Left lung (tissue), 10 donors: ENCODE results near the gene FREM1. TPM values are rescaled to one million over a fixed set of nuclear protein-coding genes. Genes with fewer than 3 reads are reported as not detected.

Experiments
- ATAC-seq: fragments of 200-7000 bp; cut with Tn5 transposase; one replicate; pipeline ENCODE4 v1.9.1; 2020; ENCODE audit warnings: moderate library complexity
- DNase-seq, 4 donors: peaks; one replicate each; pipeline ENCODE4 v3.0.0-alpha.2; 2013 to 2020
- H3K27ac ChIP-seq, 2 donors: fragments of 200-600 bp; sonication (generic) in 1 of 2; one replicate each; pipeline versions ENCODE4 v1.5.0 to v1.8.0; 2020 to 2021
- H3K27me3 ChIP-seq, 2 donors: fragments of 200-600 bp; sonication (generic) in 1 of 2; one replicate each; pipeline versions ENCODE4 v1.5.0 to v1.8.0; 2020 to 2021
- H3K36me3 ChIP-seq, 2 donors: fragments of 200-600 bp; sonication (generic) in 1 of 2; one replicate each; pipeline versions ENCODE4 v1.5.0 to v1.8.0; 2020 to 2021
- H3K4me1 ChIP-seq, 2 donors: fragments of 200-600 bp; one replicate each; pipeline ENCODE4 v1.8.0; 2021
- H3K4me3 ChIP-seq, 2 donors: fragments of 200-600 bp; sonication (generic) in 1 of 2; one replicate each; pipeline versions ENCODE4 v1.5.0 to v1.8.0; 2020 to 2021; ENCODE audit warnings: mild to moderate bottlenecking in 1 of 2
- H3K9me3 ChIP-seq, 2 donors: fragments of 200-600 bp; sonication (generic) in 1 of 2; one replicate each; pipeline versions ENCODE4 v1.5.0 to v1.8.0; 2020 to 2021
- intact Hi-C, 2 donors: fragments of 100-400 bp; cut with DNase I; formaldehyde crosslinking; loops; one replicate each; pipeline versions ENCODE4 v1.11.2 to v1.14.2; 2022
- polyA plus RNA-seq, 6 donors: library from polyadenylated mRNA; unstranded; fragments of 120-200 nt; gene quantifications; one replicate each; pipeline ENCODE4 v1.2.1, GENCODE V29; 2013; ENCODE audit not compliant: insufficient read length in 6 of 6
- total RNA-seq, 2 donors: library from RNA; stranded (reverse); fragmentation: NEBNext Ultra II Directional; extraction: Animal tissue kit (Norgen Biotek cat#: 25700); gene quantifications; one replicate each; pipeline ENCODE4 v1.2.1, GENCODE V29; 2021
- TF ChIP-seq, protein P1 (sequence below), 2 donors: fragments of 200-600 bp; sonication (generic) in 1 of 2; IDR thresholded peaks; one replicate each; pipeline versions ENCODE4 v1.5.0 to v1.8.0; 2021; ENCODE audit warnings: antibody characterized with exemption in 2 of 2
- donor health status: DM: no; HTN: yes; CAD: no.
- donor health status: DM: no; HTN: no; CAD: no.

FREM1 gene
- total and polyA plus RNA-seq, 8 donors = 2.4 to 104 (median 66.4) TPM

DNA sequence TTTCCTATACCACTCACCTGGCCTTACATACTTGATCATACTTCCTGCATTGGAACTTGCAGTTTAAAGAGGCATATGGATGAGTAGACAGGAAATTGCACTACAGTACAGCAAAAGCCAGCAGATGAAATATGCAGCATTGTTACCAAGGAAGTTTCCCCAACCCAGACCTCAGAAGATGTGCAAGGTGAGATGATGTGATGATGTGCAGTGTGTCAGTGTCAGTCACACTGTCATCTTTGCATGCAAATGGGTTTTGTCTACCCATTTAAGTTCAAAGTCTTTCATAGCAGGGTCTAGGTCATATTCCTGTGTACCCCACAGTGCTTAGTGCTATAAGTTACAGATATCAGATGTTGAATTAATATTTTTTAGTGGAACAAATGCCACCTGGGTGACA is 98.4 kb downstream of the FREM1 start:
- ATAC-seq (no peak), DNase-seq (no peak)
- TF ChIP-seq, protein P1, sequence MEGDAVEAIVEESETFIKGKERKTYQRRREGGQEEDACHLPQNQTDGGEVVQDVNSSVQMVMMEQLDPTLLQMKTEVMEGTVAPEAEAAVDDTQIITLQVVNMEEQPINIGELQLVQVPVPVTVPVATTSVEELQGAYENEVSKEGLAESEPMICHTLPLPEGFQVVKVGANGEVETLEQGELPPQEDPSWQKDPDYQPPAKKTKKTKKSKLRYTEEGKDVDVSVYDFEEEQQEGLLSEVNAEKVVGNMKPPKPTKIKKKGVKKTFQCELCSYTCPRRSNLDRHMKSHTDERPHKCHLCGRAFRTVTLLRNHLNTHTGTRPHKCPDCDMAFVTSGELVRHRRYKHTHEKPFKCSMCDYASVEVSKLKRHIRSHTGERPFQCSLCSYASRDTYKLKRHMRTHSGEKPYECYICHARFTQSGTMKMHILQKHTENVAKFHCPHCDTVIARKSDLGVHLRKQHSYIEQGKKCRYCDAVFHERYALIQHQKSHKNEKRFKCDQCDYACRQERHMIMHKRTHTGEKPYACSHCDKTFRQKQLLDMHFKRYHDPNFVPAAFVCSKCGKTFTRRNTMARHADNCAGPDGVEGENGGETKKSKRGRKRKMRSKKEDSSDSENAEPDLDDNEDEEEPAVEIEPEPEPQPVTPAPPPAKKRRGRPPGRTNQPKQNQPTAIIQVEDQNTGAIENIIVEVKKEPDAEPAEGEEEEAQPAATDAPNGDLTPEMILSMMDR (IDR thresholded peaks at IDR 0.05) = no peak
- no peak overlapping the region for H3K27ac ChIP-seq
- H3K4me1 ChIP-seq = no peaks in the 10 kb centered on the region
- H3K4me3 ChIP-seq = no peak overlapping the region
- no peaks in the 10 kb centered on the region for H3K36me3 ChIP-seq
- no peaks in the 10 kb centered on the region for H3K27me3 ChIP-seq
- intact Hi-C loops = no loop called here
- H3K9me3 ChIP-seq = no peaks in the 10 kb centered on the region

DNA sequence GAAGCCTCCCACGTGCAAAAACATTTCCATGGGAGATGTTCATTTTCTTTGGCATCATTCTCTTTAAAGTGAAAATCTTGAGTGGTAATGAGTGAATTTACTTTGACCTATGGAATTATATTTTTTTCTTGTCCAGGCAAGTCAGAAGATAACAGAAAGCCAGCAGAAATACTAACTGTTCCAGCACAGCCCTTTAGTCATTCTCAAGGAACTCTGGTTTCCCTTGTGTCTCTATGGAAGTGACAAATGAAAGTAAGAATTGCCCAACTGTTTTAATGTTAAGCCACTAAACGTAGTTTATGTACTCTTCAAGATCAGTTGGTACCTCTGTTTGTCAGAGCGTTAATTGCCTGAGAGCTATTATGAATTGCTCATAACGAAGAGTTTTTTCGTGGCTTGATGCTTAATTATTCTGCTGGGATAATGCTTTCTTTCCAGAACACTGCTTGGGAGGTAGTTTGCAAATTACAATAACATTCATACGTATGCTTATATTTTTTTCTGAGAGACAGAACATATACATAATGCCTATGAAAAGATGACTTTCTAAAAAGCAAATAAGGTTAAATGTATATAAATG is 103.2 kb downstream of the FREM1 start:
- no peak overlapping the region for H3K4me3 ChIP-seq
- intact Hi-C loops = no loop called here

DNA sequence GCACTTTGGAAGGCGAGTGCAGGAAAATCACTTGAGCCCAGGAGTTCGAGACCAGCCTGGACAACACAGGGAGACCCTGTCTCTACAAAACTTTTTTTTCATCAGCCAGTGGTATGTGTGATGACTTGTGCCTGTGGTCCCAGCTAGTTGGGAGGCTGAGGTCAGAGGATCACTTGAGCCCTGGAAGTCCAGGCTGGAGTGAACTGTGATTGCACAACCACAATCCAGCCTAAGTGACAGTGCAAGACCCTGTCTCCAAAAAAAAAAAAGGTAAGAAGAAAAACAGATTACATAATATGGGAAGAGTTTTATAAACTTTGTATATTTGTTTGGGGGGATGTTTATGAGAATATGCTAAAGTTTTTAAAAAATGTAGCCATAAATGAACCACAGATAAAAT is 111.2 kb downstream of the FREM1 start:
- no peaks in the 10 kb centered on the region for H3K36me3 ChIP-seq
- ATAC-seq = no peak
- TF ChIP-seq, protein P1 (IDR thresholded peaks at IDR 0.05) = no peak
- H3K4me3 ChIP-seq = no peak overlapping the region
- H3K9me3 ChIP-seq = no peaks in the 10 kb centered on the region
- H3K27me3 ChIP-seq = no peaks in the 10 kb centered on the region
- no peak for DNase-seq
- H3K27ac ChIP-seq = no peak overlapping the region
- intact Hi-C loops = no loop called here
- H3K4me1 ChIP-seq = no peaks in the 10 kb centered on the region

More for the DNA sequence above, 103.2 kb downstream of the FREM1 start:
- Histone ChIP-seq H3K9me3 (no peaks in the 10 kb centered on the region), H3K27me3 (no peaks in the 10 kb centered on the region), H3K36me3 (no peaks in the 10 kb centered on the region), H3K27ac (no peak overlapping the region), H3K4me1 (no peaks in the 10 kb centered on the region)
- no peak for DNase-seq
- TF ChIP-seq, protein P1 (IDR thresholded peaks at IDR 0.05) = no peak
- ATAC-seq = no peak

DNA sequence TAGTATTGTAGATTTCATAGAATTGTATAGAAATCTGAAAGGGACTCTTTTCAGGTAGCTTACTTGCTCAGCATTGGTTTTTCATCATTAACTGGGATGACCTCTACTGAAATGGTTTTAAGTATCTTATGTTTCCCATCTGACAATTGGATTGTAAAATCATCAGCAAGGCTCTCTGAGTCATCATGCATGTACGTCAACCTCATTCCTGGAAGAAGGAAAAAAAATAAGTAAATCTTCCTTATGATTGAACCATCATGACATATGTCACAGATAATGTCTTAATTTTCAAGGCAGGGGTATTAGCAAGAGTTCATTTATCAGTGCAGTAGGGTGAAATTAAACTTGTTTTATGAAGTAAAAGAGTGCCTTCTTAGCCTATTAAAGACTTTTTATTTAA is 112.8 kb downstream of the FREM1 start:
- DNase-seq (no peak), ATAC-seq (no peak)
- Histone ChIP-seq H3K4me1 (no peaks in the 10 kb centered on the region), H3K27me3 (no peaks in the 10 kb centered on the region), H3K36me3 (no peaks in the 10 kb centered on the region), H3K4me3 (no peak overlapping the region), H3K27ac (no peak overlapping the region), H3K9me3 (no peaks in the 10 kb centered on the region)
- intact Hi-C loops = no loop called here
- TF ChIP-seq, protein P1 (IDR thresholded peaks at IDR 0.05) = no peak

DNA sequence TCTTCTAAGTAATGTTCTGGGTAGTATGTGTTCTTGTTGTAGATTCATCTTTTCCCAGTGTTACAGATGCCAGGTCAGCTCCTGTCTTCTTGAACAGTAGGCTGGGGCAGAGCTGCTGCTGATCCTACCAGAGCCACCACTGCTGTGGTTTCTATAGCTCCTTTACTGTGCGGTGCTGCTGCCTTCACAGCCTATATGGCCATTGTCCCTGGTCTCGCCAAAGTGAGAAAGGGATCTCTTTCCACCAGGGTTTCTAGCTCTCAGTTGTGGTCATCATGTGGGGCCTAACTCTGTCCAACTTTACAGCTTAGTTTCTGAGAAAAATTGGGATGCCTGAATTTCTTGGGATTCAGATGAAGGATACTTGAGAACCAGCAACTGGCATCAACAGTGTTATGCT is 116.8 kb downstream of the FREM1 start:
- Histone ChIP-seq H3K27ac (no peak overlapping the region), H3K9me3 (no peaks in the 10 kb centered on the region), H3K4me1 (no peaks in the 10 kb centered on the region), H3K36me3 (no peaks in the 10 kb centered on the region), H3K27me3 (no peaks in the 10 kb centered on the region), H3K4me3 (no peak overlapping the region)
- no peak for DNase-seq
- ATAC-seq = no peak
- TF ChIP-seq, protein P1 (IDR thresholded peaks at IDR 0.05) = no peak
- intact Hi-C loops = no loop called here
